Fibroblast of lung (primary cell): ENCODE data around the gene TRIM32. TPM values are rescaled to one million over a fixed set of nuclear protein-coding genes. Genes with fewer than 3 reads are reported as not detected.

Source experiments
- DNase-seq, 2 donors: peaks; one replicate each; pipeline versions ENCODE4 v3.0.0 to v3.0.0-alpha.2; 2010; ENCODE audit warnings: low read depth in 2 of 2
- H2AFZ ChIP-seq: 2 replicates; pipeline ENCODE4 v1.5.1; 2012; ENCODE audit warnings: low read length, control low read depth, inconsistent platforms
- H3K27ac ChIP-seq: 2 replicates; pipeline ENCODE4 v1.5.1; 2011; ENCODE audit warnings: low read length, control low read depth; ENCODE audit not compliant: insufficient read depth
- H3K27me3 ChIP-seq: 2 replicates; pipeline ENCODE4 v1.5.1; 2011; ENCODE audit warnings: mild to moderate bottlenecking, low read length; ENCODE audit not compliant: control insufficient read depth, insufficient read depth
- H3K36me3 ChIP-seq: 2 replicates; pipeline ENCODE4 v1.5.1; 2011; ENCODE audit warnings: low read length; ENCODE audit not compliant: control insufficient read depth, insufficient read depth
- H3K4me1 ChIP-seq: 2 replicates; pipeline ENCODE4 v1.5.1; 2011; ENCODE audit warnings: low read length; ENCODE audit not compliant: control insufficient read depth, insufficient read depth; ENCODE audit errors: extremely low read depth
- H3K4me2 ChIP-seq: 2 replicates; pipeline ENCODE4 v1.5.1; 2011; ENCODE audit warnings: low read length, control low read depth; ENCODE audit not compliant: insufficient read depth; ENCODE audit errors: extremely low read depth
- H3K4me3 ChIP-seq, 4 experiments: fragments of 200-600 bp in 1 of 4; sonication (generic) in 1 of 4; replicated peaks in 1 of 4; 2 replicates each; pipeline ENCODE4 v1.5.1; 2011 to 2016; ENCODE audit warnings: low read length in 4 of 4, low read depth in 3 of 4, mild to moderate bottlenecking in 3 of 4, control low read depth in 2 of 4, inconsistent platforms in 1 of 4, mixed read lengths in 1 of 4; ENCODE audit not compliant: insufficient read depth in 1 of 4; ENCODE audit errors: control extremely low read depth in 1 of 4
- H3K79me2 ChIP-seq: 2 replicates; pipeline ENCODE4 v1.5.1; 2012; ENCODE audit warnings: mild to moderate bottlenecking, low read length, inconsistent platforms; ENCODE audit not compliant: control insufficient read depth, insufficient read depth
- H3K9ac ChIP-seq: 2 replicates; pipeline ENCODE4 v1.5.1; 2011; ENCODE audit warnings: mild to moderate bottlenecking, low read length, control low read depth; ENCODE audit not compliant: insufficient read depth
- H3K9me3 ChIP-seq: 2 replicates; pipeline ENCODE4 v1.5.1; 2012; ENCODE audit warnings: low read depth, low read length; ENCODE audit not compliant: control insufficient read depth, insufficient read depth
- H4K20me1 ChIP-seq: 2 replicates; pipeline ENCODE4 v1.5.1; 2011; ENCODE audit warnings: low read length; ENCODE audit not compliant: control insufficient read depth, insufficient read depth; ENCODE audit errors: extremely low read depth
- CTCF ChIP-seq, 2 donors: IDR thresholded peaks in 1 of 2; conservative IDR thresholded peaks in 1 of 2; 1 replicate in 1 of 2; 2 replicates in 1 of 2; pipeline ENCODE4 v1.5.1; 2011 to 2012; ENCODE audit warnings: low read length in 2 of 2, control low read depth in 1 of 2, inconsistent platforms in 1 of 2, low read depth in 1 of 2, mild to moderate bottlenecking in 1 of 2
- EZH2 ChIP-seq: IDR thresholded peaks from 2 replicates; pipeline ENCODE4 v1.5.1; 2012; ENCODE audit warnings: low read length, control low read depth, mild to moderate bottlenecking; ENCODE audit errors: missing control alignments
- polyA plus RNA-seq, 2 donors: library from polyadenylated mRNA; depleted of rRNA in 1 of 2; stranded (reverse) in 1 of 2; unstranded in 1 of 2; fragments of >200 nt; gene quantifications; 2 replicates each; pipeline ENCODE4 v1.2.1, GENCODE V29; 2011 to 2012; ENCODE audit warnings: missing spikeins in 1 of 2
- total RNA-seq: library from RNA; depleted of rRNA; stranded (reverse); fragments of >200 nt; gene quantifications from 2 replicates; pipeline ENCODE4 v1.2.1, GENCODE V29; 2014

The TRIM32 gene
- total and polyA plus RNA-seq, 2 donors (not counting 1 experiment from before 2014, with no cell fraction given) = 18.9 to 23.8 TPM

GRCh38 chr9:116701940-116702642 lies 15.0 kb downstream of the TRIM32 start:
- no peak overlapping the region for H3K4me2 ChIP-seq
- no peaks in the 10 kb centered on the region for H3K9me3 ChIP-seq
- no peaks in the 10 kb centered on the region for H3K27me3 ChIP-seq
- H2AFZ ChIP-seq = no peak overlapping the region
- H3K4me1 ChIP-seq = peaks cover 3% of the 10 kb centered on the region
- H4K20me1 ChIP-seq = peaks cover 2% of the 10 kb centered on the region
- no peak overlapping the region for H3K4me3 ChIP-seq
- peaks cover 12% of the 10 kb centered on the region for H3K79me2 ChIP-seq
- no peak for DNase-seq
- TF ChIP-seq CTCF (conservative IDR thresholded peaks at IDR 0.05 in 1 of 2, IDR thresholded peaks at IDR 0.05 in 1 of 2; ENCODE audit: low read depth in 1 of 2, low read length in 2 of 2) (no peak), EZH2 (no peak)
- H3K9ac ChIP-seq = no peak overlapping the region
- H3K27ac ChIP-seq = no peak overlapping the region
- peaks cover 20% of the 10 kb centered on the region for H3K36me3 ChIP-seq

- DNase-seq = no peak
- Histone ChIP-seq H4K20me1 (peaks cover 2% of the 10 kb centered on the region), H3K4me1 (no peaks in the 10 kb centered on the region), H3K27me3 (no peaks in the 10 kb centered on the region), H3K4me2 (no peak overlapping the region), H3K36me3 (peaks cover 12% of the 10 kb centered on the region), H3K9ac (no peak overlapping the region), H3K4me3 (no peak overlapping the region), H3K27ac (no peak overlapping the region), H3K9me3 (no peaks in the 10 kb centered on the region), H3K79me2 (peaks cover 8% of the 10 kb centered on the region), H2AFZ (no peak overlapping the region)
- no peak for TF ChIP-seq EZH2
Observed at GRCh38 chr9:116703634-116704033, 16.5 kb downstream of the TRIM32 start.

- H3K36me3 ChIP-seq = peaks cover 4% of the 10 kb centered on the region
- H3K4me1 ChIP-seq = no peaks in the 10 kb centered on the region
- no peak for DNase-seq
- H3K9ac ChIP-seq = no peak overlapping the region
- H4K20me1 ChIP-seq = peaks cover 2% of the 10 kb centered on the region
- no peak for TF ChIP-seq EZH2
- TF ChIP-seq CTCF (conservative IDR thresholded peaks at IDR 0.05 in 1 of 2, IDR thresholded peaks at IDR 0.05 in 1 of 2; ENCODE audit: low read depth in 1 of 2, low read length in 2 of 2) = no peak
- H3K9me3 ChIP-seq = no peaks in the 10 kb centered on the region
- H2AFZ ChIP-seq = no peak overlapping the region
- H3K27ac ChIP-seq = no peak overlapping the region
- H3K4me3 ChIP-seq = no peak overlapping the region
- H3K27me3 ChIP-seq = no peaks in the 10 kb centered on the region
- no peak overlapping the region for H3K4me2 ChIP-seq
- H3K79me2 ChIP-seq = no peaks in the 10 kb centered on the region
Observed at GRCh38 chr9:116704470-116704869, 17.4 kb downstream of the TRIM32 start.
